Activated CD4-positive, alpha-beta T cell treated with anti-CD3 and anti-CD28 coated beads, Interleukin-2, amount 10 ng/mL, durations not matched to agents 7 days and 5 days (primary cell): Measurements from ENCODE around the gene PFKM. TPM values are rescaled to one million over a fixed set of nuclear protein-coding genes. Genes with fewer than 3 reads are reported as not detected.

Experiments used
- CTCF ChIA-PET: fragments of 350-600 bp; sonication (Branson Sonifier 250); formaldehyde crosslinking; loops from one replicate; lab custom pipeline; 2021; ENCODE audit warnings: antibody characterized with exemption; lab: Charles Lee
- POLR2A ChIA-PET: fragments of 350-600 bp; sonication (Branson Sonifier 250); formaldehyde crosslinking; loops from one replicate; lab custom pipeline; 2021; ENCODE audit warnings: antibody characterized with exemption; lab: Charles Lee
- DNase-seq: peaks from one replicate; pipeline ENCODE4 v3.0.0-alpha.2; 2020
- H3K27ac Mint-ChIP-seq: one replicate; pipeline ENCODE4 v1.8.0; 2021; ENCODE audit warnings: mild to moderate bottlenecking, moderate library complexity, mixed read lengths
- H3K27me3 Mint-ChIP-seq: one replicate; pipeline ENCODE4 v1.8.0; 2021; ENCODE audit warnings: mixed read lengths
- H3K36me3 Mint-ChIP-seq: one replicate; pipeline ENCODE4 v1.8.0; 2021; ENCODE audit warnings: low read depth, mixed read lengths
- H3K4me1 Mint-ChIP-seq: one replicate; pipeline ENCODE4 v1.8.0; 2021; ENCODE audit warnings: mixed read lengths
- H3K4me3 Mint-ChIP-seq: one replicate; pipeline ENCODE4 v1.8.0; 2021; ENCODE audit warnings: mild to moderate bottlenecking, moderate library complexity, mixed read lengths
- H3K9me3 Mint-ChIP-seq: one replicate; pipeline ENCODE4 v1.8.0; 2021; ENCODE audit warnings: mixed read lengths
- total RNA-seq, 2 experiments: library from RNA; stranded (reverse); gene quantifications; one replicate each; pipeline ENCODE4 v1.2.3, GENCODE V29; 2021

PFKM gene
- total RNA-seq, 2 experiments from 2014 or later = 16.0 to 19.5 TPM

GRCh38 chr12:48164451-48164850 lies 45.3 kb downstream of the PFKM start:
- CTCF ChIA-PET = interaction anchor here (1.1 kb wide), 1 partner anchor 10 kb away, joined by 4 read pairs; no protein-coding TSS in a partner anchor

GRCh38 chr12:48165089-48165981 lies 46.2 kb downstream of the PFKM start:
- POLR2A ChIA-PET = no interaction called here
- DNase-seq = peak; percentile 78
- peaks cover 4% of the 10 kb centered on the region for H3K4me1 Mint-ChIP-seq
- H3K27ac Mint-ChIP-seq = no peak overlapping the region
- H3K36me3 Mint-ChIP-seq = no peaks in the 10 kb centered on the region
- H3K9me3 Mint-ChIP-seq = no peaks in the 10 kb centered on the region
- CTCF ChIA-PET = interaction anchor here (0.8 to 1.2 kb wide), 4 partner anchors 9 to 32 kb away, joined by 3 to 4 read pairs (median 4); partner anchors contain the start of gene CCDC184
- peaks cover 16% of the 10 kb centered on the region for H3K27me3 Mint-ChIP-seq
- no peak overlapping the region for H3K4me3 Mint-ChIP-seq

More at GRCh38 chr12:48164451-48164850, 45.3 kb downstream of the PFKM start:
- POLR2A ChIA-PET = no interaction called here
- no peak for DNase-seq
- H3K36me3 Mint-ChIP-seq = no peaks in the 10 kb centered on the region
- peaks cover 4% of the 10 kb centered on the region for H3K4me1 Mint-ChIP-seq
- H3K9me3 Mint-ChIP-seq = no peaks in the 10 kb centered on the region
- no peak overlapping the region for H3K4me3 Mint-ChIP-seq
- peaks cover 16% of the 10 kb centered on the region for H3K27me3 Mint-ChIP-seq
- no peak overlapping the region for H3K27ac Mint-ChIP-seq

DNA sequence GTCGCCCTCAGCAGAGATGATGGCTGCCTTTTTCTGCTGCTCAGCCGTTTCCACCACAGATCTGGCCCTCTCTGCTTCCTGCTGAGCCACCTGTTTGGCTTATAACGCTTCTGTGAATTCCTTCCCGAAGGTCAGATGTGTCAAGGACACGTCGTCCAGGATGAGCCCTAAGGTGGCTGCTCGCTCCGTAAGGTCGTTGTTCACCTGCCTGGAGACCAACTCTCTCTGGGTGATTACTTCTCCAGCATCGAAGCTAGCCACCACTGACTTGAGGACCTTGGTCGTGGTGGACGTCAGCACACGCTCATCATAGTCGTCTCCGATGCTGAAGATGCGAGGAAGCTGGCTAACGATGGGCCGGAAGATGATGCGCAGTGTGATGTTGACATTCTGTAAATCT lies 49.8 kb downstream of the PFKM start:
- Mint-ChIP-seq H3K9me3 (no peaks in the 10 kb centered on the region), H3K36me3 (no peaks in the 10 kb centered on the region), H3K27ac (no peak overlapping the region), H3K4me3 (no peak overlapping the region), H3K27me3 (peaks cover 9% of the 10 kb centered on the region), H3K4me1 (no peaks in the 10 kb centered on the region)
- CTCF ChIA-PET = no interaction called here
- no peak for DNase-seq
- POLR2A ChIA-PET = no interaction called here

- peaks cover 27% of the 10 kb centered on the region for H3K27me3 Mint-ChIP-seq
- no peak for DNase-seq
- ChIA-PET CTCF (interaction anchor here (1.0 to 1.4 kb wide), 2 partner anchors 18 to 311 kb away, joined by 3 to 4 read pairs; partner anchors contain the start of gene ASB8), POLR2A (no interaction called here)
- peaks cover 14% of the 10 kb centered on the region for H3K4me1 Mint-ChIP-seq
- H3K4me3 Mint-ChIP-seq = peak overlapping the region; percentile 11
- no peaks in the 10 kb centered on the region for H3K36me3 Mint-ChIP-seq
- no peaks in the 10 kb centered on the region for H3K9me3 Mint-ChIP-seq
- H3K27ac Mint-ChIP-seq = peak overlapping the region; percentile 52
Observed at GRCh38 chr12:48175613-48176416, 56.7 kb downstream of the PFKM start.

DNA sequence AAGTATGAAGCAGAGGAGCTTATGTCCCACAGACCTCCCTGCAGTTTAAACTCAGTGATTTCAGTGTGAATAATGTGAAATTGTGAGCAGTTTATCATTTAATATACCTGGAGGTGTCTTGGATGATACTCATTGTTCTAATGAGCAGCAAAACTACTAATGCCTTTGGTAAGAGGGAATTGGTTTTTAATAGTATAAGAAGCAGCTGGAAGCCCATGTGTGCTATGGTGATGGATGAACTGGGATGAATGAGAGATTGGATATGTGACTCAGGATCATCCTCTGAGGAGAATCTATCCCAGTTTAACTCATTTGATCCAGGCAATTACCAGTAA lies 57.2 kb downstream of the PFKM start:
- Mint-ChIP-seq H3K27me3 (peaks cover 32% of the 10 kb centered on the region), H3K4me1 (peaks cover 14% of the 10 kb centered on the region), H3K36me3 (no peaks in the 10 kb centered on the region), H3K9me3 (no peaks in the 10 kb centered on the region), H3K4me3 (no peak overlapping the region), H3K27ac (no peak overlapping the region)
- POLR2A ChIA-PET = no interaction called here
- CTCF ChIA-PET = interaction anchor here (1.0 to 1.4 kb wide), 2 partner anchors 19 to 311 kb away, joined by 3 to 4 read pairs; partner anchors contain the start of gene ASB8
- no peak for DNase-seq

- no peak for DNase-seq
- H3K36me3 Mint-ChIP-seq = no peaks in the 10 kb centered on the region
- CTCF ChIA-PET = no interaction called here
- peaks cover 20% of the 10 kb centered on the region for H3K4me1 Mint-ChIP-seq
- no peak overlapping the region for H3K27ac Mint-ChIP-seq
- POLR2A ChIA-PET = no interaction called here
- no peaks in the 10 kb centered on the region for H3K9me3 Mint-ChIP-seq
- H3K4me3 Mint-ChIP-seq = no peak overlapping the region
- H3K27me3 Mint-ChIP-seq = peaks cover 41% of the 10 kb centered on the region
Observed at GRCh38 chr12:48177982-48178381, 58.8 kb downstream of the PFKM start.

- POLR2A ChIA-PET = no interaction called here
- CTCF ChIA-PET = interaction anchor here (1.2 kb wide), 1 partner anchor 243 kb away, joined by 3 read pairs; no protein-coding TSS in a partner anchor
- peaks cover 46% of the 10 kb centered on the region for H3K27me3 Mint-ChIP-seq
Observed at GRCh38 chr12:48179466-48179865, 60.3 kb downstream of the PFKM start.

GRCh38 chr12:48180424-48180823 lies 61.3 kb downstream of the PFKM start:
- no peak for DNase-seq
- H3K4me3 Mint-ChIP-seq = no peak overlapping the region
- H3K27me3 Mint-ChIP-seq = peaks cover 56% of the 10 kb centered on the region
- CTCF ChIA-PET = interaction anchor here (1.2 kb wide), 1 partner anchor 244 kb away, joined by 3 read pairs; no protein-coding TSS in a partner anchor
- H3K4me1 Mint-ChIP-seq = peaks cover 23% of the 10 kb centered on the region
- POLR2A ChIA-PET = no interaction called here
- no peaks in the 10 kb centered on the region for H3K9me3 Mint-ChIP-seq
- no peak overlapping the region for H3K27ac Mint-ChIP-seq
- no peaks in the 10 kb centered on the region for H3K36me3 Mint-ChIP-seq

More at GRCh38 chr12:48179466-48179865, 60.3 kb downstream of the PFKM start:
- H3K36me3 Mint-ChIP-seq = no peaks in the 10 kb centered on the region
- peaks cover 27% of the 10 kb centered on the region for H3K4me1 Mint-ChIP-seq
- no peak overlapping the region for H3K4me3 Mint-ChIP-seq
- H3K9me3 Mint-ChIP-seq = no peaks in the 10 kb centered on the region
- H3K27ac Mint-ChIP-seq = no peak overlapping the region
- no peak for DNase-seq

GRCh38 chr12:48180857-48181495 lies 61.8 kb downstream of the PFKM start:
- Mint-ChIP-seq H3K36me3 (no peaks in the 10 kb centered on the region), H3K4me1 (peaks cover 21% of the 10 kb centered on the region), H3K27ac (no peak overlapping the region), H3K27me3 (peaks cover 61% of the 10 kb centered on the region), H3K9me3 (no peaks in the 10 kb centered on the region), H3K4me3 (no peak overlapping the region)
- CTCF ChIA-PET = interaction anchor here (0.8 kb wide), 1 partner anchor 159 kb away, joined by 3 read pairs; no protein-coding TSS in a partner anchor
- POLR2A ChIA-PET = no interaction called here
- DNase-seq = no peak

- Mint-ChIP-seq H3K4me1 (peaks cover 17% of the 10 kb centered on the region), H3K4me3 (peak overlapping the region; percentile 87), H3K36me3 (no peaks in the 10 kb centered on the region), H3K9me3 (no peaks in the 10 kb centered on the region), H3K27me3 (peaks cover 57% of the 10 kb centered on the region), H3K27ac (no peak overlapping the region)
- DNase-seq = no peak
- POLR2A ChIA-PET = interaction anchor here (0.6 kb wide), 1 partner anchor 9 kb away, joined by 3 read pairs; no protein-coding TSS in a partner anchor
- CTCF ChIA-PET = interaction anchor here (0.6 to 1.9 kb wide), 10 partner anchors 13 to 369 kb away, joined by 3 to 12 read pairs (median 4); partner anchors contain the start of genes ASB8 and SENP1
Observed at GRCh38 chr12:48182631-48183030, 63.5 kb downstream of the PFKM start.

DNA sequence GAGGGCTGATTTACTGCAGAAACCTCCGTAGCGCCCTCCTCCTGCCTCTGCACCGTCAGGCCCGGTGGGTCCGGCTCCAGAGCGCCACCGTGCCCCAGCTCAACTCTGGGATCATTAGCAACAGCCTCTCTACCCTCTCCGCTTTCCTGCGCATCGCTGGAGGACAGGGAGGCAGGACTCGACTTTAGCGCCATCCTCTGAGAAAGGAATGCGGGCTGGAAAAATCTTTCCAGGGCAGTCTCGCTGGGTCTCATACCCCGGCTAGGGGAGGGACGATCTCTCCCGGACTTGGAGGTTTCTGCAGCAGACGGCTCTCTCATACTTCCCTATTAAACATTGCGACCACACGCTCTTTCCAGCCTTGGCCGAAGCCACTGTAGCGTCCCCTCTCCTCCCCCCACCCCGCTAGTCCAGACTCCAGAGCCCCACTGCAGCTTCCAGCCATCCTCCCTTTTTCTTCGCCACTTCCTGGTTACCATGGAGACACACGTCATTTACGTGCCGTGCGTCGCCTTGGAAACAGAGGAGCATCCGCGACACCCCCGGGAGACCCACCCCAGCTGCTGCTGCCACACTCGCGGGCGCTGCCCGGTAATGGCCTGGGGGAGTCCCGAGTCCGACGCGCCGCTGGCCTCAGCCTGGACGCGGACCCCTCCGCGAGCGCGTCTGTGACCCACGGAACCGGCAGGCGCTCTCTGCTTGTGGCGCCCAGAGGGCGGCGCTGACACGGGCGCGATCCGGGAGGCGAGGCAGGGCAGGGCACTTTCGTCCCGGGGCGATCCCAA lies 64.1 kb downstream of the PFKM start, which contains the start of gene CCDC184:
TSS of gene CCDC184 (plus strand) at position 554 of the 785 bp plus-strand sequence. CDS start 479 bp downstream, outside the sequence.
- POLR2A ChIA-PET = interaction anchor here (0.6 kb wide), 1 partner anchor 10 kb away, joined by 3 read pairs; no protein-coding TSS in a partner anchor
- CTCF ChIA-PET = interaction anchor here (0.6 to 1.9 kb wide), 11 partner anchors 12 to 369 kb away, joined by 3 to 12 read pairs (median 4); partner anchors contain the start of genes ASB8 and SENP1
- H3K27me3 Mint-ChIP-seq = peaks cover 60% of the 10 kb centered on the region
- DNase-seq = peak; percentile 85
- peak within 1 kb of the TSS; percentile 87 for H3K4me3 Mint-ChIP-seq
- H3K4me1 Mint-ChIP-seq = peaks cover 17% of the 10 kb centered on the region
- no peaks in the 10 kb centered on the region for H3K9me3 Mint-ChIP-seq
- H3K27ac Mint-ChIP-seq = peak within 1 kb of the TSS; percentile 60
- no peaks in the 10 kb centered on the region for H3K36me3 Mint-ChIP-seq
